HG03460 (cell line): ENCODE data around the gene DLG2.

Source experiments
- ATAC-seq: cut with Tn5 transposase; IDR thresholded peaks from one replicate; pipeline ENCODE4 v1.9.1; 2021; ENCODE audit not compliant: unreplicated experiment

The DLG2 gene

GRCh38 chr11:84420271-84420670, 1206.9 kb downstream of the DLG2 start:
- no peak for ATAC-seq

GRCh38 chr11:84419616-84420015, 1207.5 kb downstream of the DLG2 start:
- no peak for ATAC-seq

- no peak for ATAC-seq
Observed at GRCh38 chr11:84414920-84415319, 1212.2 kb downstream of the DLG2 start.

GRCh38 chr11:84413549-84413948, 1213.6 kb downstream of the DLG2 start:
- no peak for ATAC-seq

GRCh38 chr11:84412862-84413261, 1214.3 kb downstream of the DLG2 start:
- ATAC-seq, result no peak

GRCh38 chr11:84408946-84409411, 1218.2 kb downstream of the DLG2 start:
- no peak for ATAC-seq

- no peak for ATAC-seq
Observed at GRCh38 chr11:84407091-84407490, 1220.1 kb downstream of the DLG2 start.

- no peak for ATAC-seq
Observed at GRCh38 chr11:84398017-84398626, 1229.0 kb downstream of the DLG2 start.

GRCh38 chr11:84396521-84396920, 1230.6 kb downstream of the DLG2 start:
- no peak for ATAC-seq

GRCh38 chr11:84390441-84391078, 1236.6 kb downstream of the DLG2 start:
- ATAC-seq, result no peak

- no peak for ATAC-seq
Observed at GRCh38 chr11:84389696-84390095, 1237.4 kb downstream of the DLG2 start.

- ATAC-seq, result peak; percentile 64
Observed at GRCh38 chr11:84384731-84385130, 1242.4 kb downstream of the DLG2 start.

GRCh38 chr11:84383576-84383975, 1243.6 kb downstream of the DLG2 start:
- no peak for ATAC-seq

- ATAC-seq, result no peak
Observed at GRCh38 chr11:84381666-84382065, 1245.5 kb downstream of the DLG2 start.

- ATAC-seq, result no peak
Observed at GRCh38 chr11:84372381-84372950, 1254.7 kb downstream of the DLG2 start.

GRCh38 chr11:84358034-84358433, 1269.1 kb downstream of the DLG2 start:
- no peak for ATAC-seq

- no peak for ATAC-seq
Observed at GRCh38 chr11:84355911-84356310, 1271.2 kb downstream of the DLG2 start.

- ATAC-seq, result no peak
Observed at GRCh38 chr11:84345597-84345996, 1281.5 kb downstream of the DLG2 start.

- no peak for ATAC-seq
Observed at GRCh38 chr11:84345027-84345426, 1282.1 kb downstream of the DLG2 start.

- no peak for ATAC-seq
Observed at GRCh38 chr11:84339796-84340195, 1287.3 kb downstream of the DLG2 start.

- no peak for ATAC-seq
Observed at GRCh38 chr11:84333221-84333620, 1293.9 kb downstream of the DLG2 start.

GRCh38 chr11:84322211-84322610, 1304.9 kb downstream of the DLG2 start:
- no peak for ATAC-seq
